Neural progenitor cell (in vitro differentiated cells): ENCODE results near the gene ATG13. TPM values are rescaled to one million over a fixed set of nuclear protein-coding genes. Genes with fewer than 3 reads are reported as not detected.
"Not testable (repeated sequence)": the region's sequence is repeated elsewhere in the genome, so short reads cannot be mapped to it uniquely, and the experiment has no call there.

Source experiments
- DNase-seq: peaks from one replicate; pipeline ENCODE4 v3.0.0-alpha.2; 2016; ENCODE audit warnings: low spot score
- H2AFZ ChIP-seq: fragments of 200-600 bp; sonication (generic); replicated peaks from 2 replicates; pipeline ENCODE4 v1.6.1; 2016; ENCODE audit warnings: antibody characterized with exemption
- H3F3A ChIP-seq: fragments of 200-600 bp; sonication (generic); 2 replicates; pipeline ENCODE4 v1.6.1; 2016; ENCODE audit warnings: antibody characterized with exemption, low read depth
- H3K27ac ChIP-seq: fragments of 200-600 bp; sonication (generic); 2 replicates; pipeline ENCODE4 v1.5.1; 2016; ENCODE audit warnings: mild to moderate bottlenecking
- H3K27me3 ChIP-seq: fragments of 200-600 bp; sonication (generic); 2 replicates; pipeline ENCODE4 v1.6.1; 2016; ENCODE audit warnings: mild to moderate bottlenecking, moderate library complexity
- H3K36me3 ChIP-seq: fragments of 200-600 bp; sonication (generic); 2 replicates; pipeline ENCODE4 v1.5.1; 2016
- H3K4me1 ChIP-seq: fragments of 200-600 bp; sonication (generic); 2 replicates; pipeline ENCODE4 v1.6.1; 2016; ENCODE audit warnings: mixed run types
- H3K4me2 ChIP-seq: fragments of 200-600 bp; sonication (generic); 2 replicates; pipeline ENCODE4 v1.6.1; 2016
- H3K4me3 ChIP-seq: fragments of 200-600 bp; sonication (generic); 2 replicates; pipeline ENCODE4 v1.5.1; 2016
- H3K79me2 ChIP-seq: fragments of 200-600 bp; sonication (generic); 2 replicates; pipeline ENCODE4 v1.6.1; 2016; ENCODE audit warnings: low read depth
- H3K9ac ChIP-seq: fragments of 200-600 bp; sonication (generic); 2 replicates; pipeline ENCODE4 v1.6.1; 2016
- H3K9me3 ChIP-seq: fragments of 200-600 bp; sonication (generic); 2 replicates; pipeline ENCODE4 v1.5.1; 2016; ENCODE audit warnings: low read depth
- H4K20me1 ChIP-seq: fragments of 200-600 bp; sonication (generic); 2 replicates; pipeline ENCODE4 v1.6.1; 2016; ENCODE audit warnings: low read depth
- H3K27ac Mint-ChIP-seq: 3 replicates; pipeline ENCODE4 v1.8.0; 2021; ENCODE audit warnings: mixed read lengths
- H3K27me3 Mint-ChIP-seq: 2 replicates; pipeline ENCODE4 v1.8.0; 2022; ENCODE audit warnings: low read depth, mild to moderate bottlenecking, inconsistent platforms, moderate library complexity, mixed read lengths; ENCODE audit not compliant: insufficient read depth
- H3K36me3 Mint-ChIP-seq: 3 replicates; pipeline ENCODE4 v1.8.0; 2021; ENCODE audit warnings: mixed read lengths
- H3K4me1 Mint-ChIP-seq: 3 replicates; pipeline ENCODE4 v1.8.0; 2021; ENCODE audit warnings: mixed read lengths
- H3K4me3 Mint-ChIP-seq: 3 replicates; pipeline ENCODE4 v1.8.0; 2021; ENCODE audit warnings: mild to moderate bottlenecking, moderate library complexity, mixed read lengths
- H3K9me3 Mint-ChIP-seq: 3 replicates; pipeline ENCODE4 v1.8.0; 2020; ENCODE audit warnings: mixed read lengths
- CTCF ChIP-seq: fragments of 200-600 bp; sonication (generic); IDR thresholded peaks from 2 replicates; pipeline ENCODE4 v1.5.1; 2017; ENCODE audit warnings: antibody characterized with exemption, mild to moderate bottlenecking
- EZH2 ChIP-seq: fragments of 200-600 bp; sonication (generic); IDR thresholded peaks from 2 replicates; pipeline ENCODE4 v1.6.1; 2017; ENCODE audit warnings: antibody characterized with exemption, mild to moderate bottlenecking, moderate library complexity
- EZH2phosphoT487 ChIP-seq: fragments of 200-600 bp; sonication (generic); IDR thresholded peaks from 2 replicates; pipeline ENCODE4 v1.6.1; 2017; ENCODE audit warnings: antibody characterized with exemption
- total RNA-seq: library from RNA; depleted of rRNA; stranded (reverse); fragments of >200 nt; gene quantifications from 2 replicates; pipeline ENCODE4 v1.2.3, GENCODE V29; 2015; ENCODE audit warnings: low replicate concordance

The ATG13 gene
- total RNA-seq, 1 donor from 2014 or later: 75.4 TPM

- Histone ChIP-seq H3K4me3 (no peak overlapping the region), H3K9me3 (no peaks in the 10 kb centered on the region), H3K4me2 (no peak overlapping the region), H3K36me3 (no peaks in the 10 kb centered on the region), H3F3A (no peaks in the 10 kb centered on the region), H3K4me1 (no peaks in the 10 kb centered on the region), H3K27me3 (no peaks in the 10 kb centered on the region), H3K79me2 (no peaks in the 10 kb centered on the region), H3K27ac (no peak overlapping the region), H2AFZ (no peak overlapping the region), H4K20me1 (no peaks in the 10 kb centered on the region), H3K9ac (no peak overlapping the region)
- H3K27ac Mint-ChIP-seq: no peak overlapping the region
- H3K9me3 Mint-ChIP-seq: no peaks in the 10 kb centered on the region
- no peak for DNase-seq
- TF ChIP-seq EZH2phosphoT487 (no peak), EZH2 (no peak), CTCF (no peak)
- H3K27me3 Mint-ChIP-seq: peaks cover 2% of the 10 kb centered on the region
- H3K36me3 Mint-ChIP-seq: peaks cover 32% of the 10 kb centered on the region
- H3K4me3 Mint-ChIP-seq: no peak overlapping the region
- peaks cover 3% of the 10 kb centered on the region for H3K4me1 Mint-ChIP-seq
These were observed 51.2 kb downstream of the ATG13 start for GRCh38 chr11:46668480-46669085.

GRCh38 chr11:46669711-46670139, 52.4 kb downstream of the ATG13 start:
- Mint-ChIP-seq H3K9me3 (no peaks in the 10 kb centered on the region), H3K27ac (no peak overlapping the region), H3K4me1 (peaks cover 8% of the 10 kb centered on the region), H3K4me3 (no peak overlapping the region), H3K27me3 (peaks cover 2% of the 10 kb centered on the region), H3K36me3 (peaks cover 31% of the 10 kb centered on the region)
- no peaks in the 10 kb centered on the region for H3K36me3 ChIP-seq
- peaks cover 4% of the 10 kb centered on the region for H3K4me1 ChIP-seq
- H2AFZ ChIP-seq: no peak overlapping the region
- no peaks in the 10 kb centered on the region for H4K20me1 ChIP-seq
- no peak overlapping the region for H3K9ac ChIP-seq
- H3F3A ChIP-seq: no peaks in the 10 kb centered on the region
- H3K27ac ChIP-seq: no peak overlapping the region
- no peak overlapping the region for H3K4me2 ChIP-seq
- H3K79me2 ChIP-seq: no peaks in the 10 kb centered on the region
- DNase-seq: peak; percentile 18
- no peaks in the 10 kb centered on the region for H3K9me3 ChIP-seq
- no peaks in the 10 kb centered on the region for H3K27me3 ChIP-seq
- no peak for TF ChIP-seq EZH2
- peak; percentile 47 for TF ChIP-seq CTCF
- no peak overlapping the region for H3K4me3 ChIP-seq

GRCh38 chr11:46670521-46670920, 53.2 kb downstream of the ATG13 start:
- H4K20me1 ChIP-seq, H3K4me1 ChIP-seq, H3K79me2 ChIP-seq, H3K27ac Mint-ChIP-seq, H3K9me3 ChIP-seq, H2AFZ ChIP-seq, H3K4me2 ChIP-seq, H3K4me3 Mint-ChIP-seq, H3K27ac ChIP-seq, H3F3A ChIP-seq, H3K27me3 Mint-ChIP-seq, DNase-seq, H3K27me3 ChIP-seq, H3K36me3 ChIP-seq, H3K4me3 ChIP-seq, H3K9me3 Mint-ChIP-seq, H3K9ac ChIP-seq: not testable (repeated sequence)
- peaks cover 29% of the 10 kb centered on the region for H3K36me3 Mint-ChIP-seq
- peaks cover 10% of the 10 kb centered on the region for H3K4me1 Mint-ChIP-seq

DNA sequence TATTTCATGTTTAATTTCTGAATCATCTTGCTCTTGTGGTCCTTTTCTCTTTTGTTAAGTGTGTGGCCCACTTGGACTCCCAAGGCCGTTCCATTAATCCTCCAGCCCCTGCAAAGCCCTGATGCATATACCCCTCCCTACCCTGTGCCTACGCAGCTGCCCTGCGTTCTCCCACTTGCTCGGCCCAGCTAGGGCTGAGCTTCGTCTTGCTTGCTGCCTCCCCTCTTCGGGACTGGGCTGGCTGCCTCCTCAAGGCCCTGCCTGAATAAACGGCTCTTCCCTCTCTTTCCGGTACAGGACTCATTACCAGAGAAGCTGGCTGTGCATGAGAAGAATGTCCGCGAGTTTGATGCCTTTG, 54.6 kb downstream of the ATG13 start:
- Mint-ChIP-seq H3K27ac (no peak overlapping the region), H3K27me3 (peaks cover 2% of the 10 kb centered on the region), H3K4me1 (peaks cover 7% of the 10 kb centered on the region), H3K4me3 (no peak overlapping the region), H3K9me3 (no peaks in the 10 kb centered on the region), H3K36me3 (peaks cover 20% of the 10 kb centered on the region)
- no peak for DNase-seq
- no peaks in the 10 kb centered on the region for H3K27me3 ChIP-seq
- H3K9me3 ChIP-seq: no peaks in the 10 kb centered on the region
- no peak overlapping the region for H3K9ac ChIP-seq
- H3K27ac ChIP-seq: no peak overlapping the region
- H2AFZ ChIP-seq: no peak overlapping the region
- no peak overlapping the region for H3K4me3 ChIP-seq
- peaks cover 8% of the 10 kb centered on the region for H3K4me1 ChIP-seq
- H4K20me1 ChIP-seq: no peaks in the 10 kb centered on the region
- H3F3A ChIP-seq: peaks cover 8% of the 10 kb centered on the region
- H3K4me2 ChIP-seq: no peak overlapping the region
- no peaks in the 10 kb centered on the region for H3K79me2 ChIP-seq
- TF ChIP-seq EZH2phosphoT487: no peak
- no peak for TF ChIP-seq CTCF
- no peak for TF ChIP-seq EZH2
- no peaks in the 10 kb centered on the region for H3K36me3 ChIP-seq
